ENCODE measurements around the gene CDK11B.

CDK11B gene

DNA sequence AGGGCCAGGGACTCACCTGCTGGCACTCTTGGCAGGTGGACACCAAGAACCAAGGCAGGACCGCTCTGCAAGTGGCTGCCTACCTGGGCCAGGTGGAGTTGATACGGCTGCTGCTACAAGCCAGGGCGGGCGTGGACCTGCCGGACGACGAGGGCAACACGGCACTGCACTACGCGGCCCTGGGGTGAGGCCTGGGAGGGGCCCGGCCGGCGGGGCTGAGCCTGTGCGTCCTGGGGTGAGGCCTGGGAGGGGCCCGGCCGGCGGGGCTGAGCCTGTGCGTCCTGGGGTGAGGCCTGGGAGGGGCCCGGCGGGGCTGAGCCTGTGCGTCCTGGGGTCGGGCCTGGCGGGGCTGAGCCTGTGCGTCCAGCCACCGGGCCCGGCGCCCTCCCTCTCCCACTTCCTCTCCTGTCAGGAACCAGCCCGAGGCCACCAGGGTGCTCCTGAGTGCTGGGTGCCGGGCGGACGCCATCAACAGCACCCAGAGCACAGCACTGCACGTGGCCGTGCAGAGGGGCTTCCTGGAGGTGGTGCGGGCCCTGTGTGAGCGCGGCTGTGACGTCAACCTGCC, 31.5 kb downstream of the CDK11B start:
- DNase-seq (ENCODE audit: low read depth) = no peak

DNA sequence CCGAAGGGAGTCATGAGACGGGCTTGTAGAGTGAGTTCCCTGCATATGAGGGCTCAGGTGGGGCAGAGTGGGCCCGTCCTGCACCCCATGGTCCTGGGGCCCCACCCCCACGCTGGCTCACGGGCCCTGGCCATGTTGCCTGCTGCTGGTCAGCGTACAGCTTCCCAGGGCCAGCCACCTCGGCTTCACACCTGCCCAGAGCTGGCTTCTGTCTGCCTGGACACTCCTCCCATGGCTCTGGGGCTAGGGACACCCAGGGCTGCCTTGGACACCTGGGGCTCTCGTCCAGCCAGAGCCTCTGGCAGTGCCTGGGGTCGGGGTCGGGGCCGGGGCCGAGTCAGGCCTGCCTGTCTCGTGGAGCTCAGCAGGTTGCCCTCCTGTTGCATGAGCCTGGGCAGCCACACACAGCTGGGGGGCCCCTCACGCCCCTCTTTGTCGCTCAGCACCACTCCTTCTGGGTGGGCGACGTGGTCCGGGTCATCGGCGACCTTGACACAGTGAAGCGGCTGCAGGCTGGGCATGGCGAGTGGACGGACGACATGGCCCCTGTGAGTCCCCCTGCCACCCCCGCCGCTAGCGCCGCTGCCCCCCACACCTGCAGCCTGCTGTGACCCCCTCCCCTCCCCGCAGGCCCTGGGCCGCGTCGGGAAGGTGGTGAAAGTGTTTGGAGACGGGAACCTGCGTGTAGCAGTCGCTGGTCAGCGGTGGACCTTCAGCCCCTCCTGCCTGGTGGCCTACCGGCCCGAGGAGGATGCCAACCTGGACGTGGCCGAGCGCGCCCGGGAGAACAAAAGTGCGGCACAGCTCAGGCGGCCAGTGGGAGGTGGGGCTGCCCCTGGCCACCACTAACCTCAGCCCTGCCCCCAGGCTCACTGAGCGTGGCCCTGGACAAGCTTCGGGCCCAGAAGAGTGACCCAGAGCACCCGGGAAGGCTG, 32.3 kb downstream of the CDK11B start:
- no peak for DNase-seq (ENCODE audit: low read depth)

DNA sequence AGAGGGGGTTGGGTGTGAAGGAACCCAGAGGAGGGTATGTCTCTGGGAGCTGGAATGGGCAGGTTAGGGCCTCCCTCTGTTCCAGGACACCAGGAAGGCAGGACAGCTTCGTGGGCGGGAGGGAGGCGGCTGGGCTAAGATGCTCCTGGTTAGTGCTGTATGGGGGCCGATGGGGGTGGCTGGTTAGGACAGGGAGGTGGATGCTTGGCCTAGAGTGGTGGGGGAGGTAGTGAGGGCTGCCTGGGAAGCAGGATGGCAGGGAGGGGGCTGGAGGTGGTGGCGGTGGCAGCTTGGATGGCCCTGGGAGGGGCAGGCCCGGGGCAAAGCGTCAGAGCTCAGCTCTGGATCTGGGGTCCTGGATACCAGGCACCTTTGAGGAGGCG, 33.0 kb downstream of the CDK11B start:
- no peak for DNase-seq (ENCODE audit: low read depth)

DNA sequence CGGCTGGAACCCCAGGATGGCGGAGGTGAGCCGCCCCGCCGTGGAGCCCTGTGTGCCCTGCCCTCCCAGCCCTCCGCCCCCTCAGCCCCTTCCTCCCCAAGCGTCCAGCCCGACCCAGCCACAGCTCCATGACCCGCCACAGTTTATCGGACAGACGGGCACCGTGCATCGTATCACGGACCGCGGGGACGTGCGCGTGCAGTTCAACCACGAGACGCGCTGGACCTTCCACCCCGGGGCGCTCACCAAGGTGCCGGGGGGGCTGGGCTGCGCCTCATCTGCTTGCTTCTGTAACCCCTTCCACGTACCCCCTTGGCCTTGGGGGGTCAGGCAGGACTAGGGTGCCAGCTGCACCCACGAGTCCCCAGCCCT, 33.4 kb downstream of the CDK11B start:
- no peak for DNase-seq (ENCODE audit: low read depth)

DNA sequence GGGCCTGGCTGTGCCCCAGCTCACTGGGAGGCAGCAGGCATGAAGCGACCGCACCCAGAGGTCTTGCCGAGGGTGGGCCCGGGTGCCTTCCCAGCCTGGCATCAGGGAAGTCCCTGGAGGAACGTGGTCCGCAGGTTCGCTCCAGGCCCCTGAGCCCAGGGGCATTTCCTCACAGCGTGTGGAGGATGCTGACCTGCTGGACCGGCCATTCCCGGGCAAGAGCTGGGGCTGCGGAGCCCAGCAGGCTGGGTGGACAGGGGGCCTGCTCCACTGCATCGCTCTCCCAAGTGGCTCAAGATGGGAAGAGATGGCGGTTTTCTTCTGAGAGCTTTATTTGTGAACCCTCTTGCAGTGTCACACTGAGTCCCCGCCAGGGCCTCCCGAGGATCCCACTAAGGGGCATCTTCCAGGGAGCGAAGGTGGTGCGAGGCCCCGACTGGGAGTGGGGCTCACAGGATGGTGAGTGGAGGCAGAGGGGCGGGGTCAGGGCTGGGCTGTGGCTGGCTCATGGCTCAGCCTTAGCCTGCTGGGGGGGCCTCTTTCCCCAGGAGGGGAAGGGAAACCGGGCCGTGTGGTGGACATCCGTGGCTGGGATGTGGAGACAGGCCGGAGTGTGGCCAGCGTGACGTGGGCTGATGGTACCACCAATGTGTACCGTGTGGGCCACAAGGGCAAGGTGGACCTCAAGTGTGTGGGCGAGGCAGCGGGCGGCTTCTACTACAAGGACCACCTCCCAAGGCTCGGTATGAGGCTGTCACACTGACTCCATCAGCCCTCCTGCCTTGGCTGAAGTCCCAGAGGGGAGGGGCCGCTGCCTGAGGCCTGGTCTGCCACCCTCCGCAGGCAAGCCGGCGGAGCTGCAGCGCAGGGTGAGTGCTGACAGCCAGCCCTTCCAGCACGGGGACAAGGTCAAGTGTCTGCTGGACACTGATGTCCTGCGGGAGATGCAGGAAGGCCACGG, 34.1 kb downstream of the CDK11B start:
- DNase-seq (ENCODE audit: low read depth) = no peak

DNA sequence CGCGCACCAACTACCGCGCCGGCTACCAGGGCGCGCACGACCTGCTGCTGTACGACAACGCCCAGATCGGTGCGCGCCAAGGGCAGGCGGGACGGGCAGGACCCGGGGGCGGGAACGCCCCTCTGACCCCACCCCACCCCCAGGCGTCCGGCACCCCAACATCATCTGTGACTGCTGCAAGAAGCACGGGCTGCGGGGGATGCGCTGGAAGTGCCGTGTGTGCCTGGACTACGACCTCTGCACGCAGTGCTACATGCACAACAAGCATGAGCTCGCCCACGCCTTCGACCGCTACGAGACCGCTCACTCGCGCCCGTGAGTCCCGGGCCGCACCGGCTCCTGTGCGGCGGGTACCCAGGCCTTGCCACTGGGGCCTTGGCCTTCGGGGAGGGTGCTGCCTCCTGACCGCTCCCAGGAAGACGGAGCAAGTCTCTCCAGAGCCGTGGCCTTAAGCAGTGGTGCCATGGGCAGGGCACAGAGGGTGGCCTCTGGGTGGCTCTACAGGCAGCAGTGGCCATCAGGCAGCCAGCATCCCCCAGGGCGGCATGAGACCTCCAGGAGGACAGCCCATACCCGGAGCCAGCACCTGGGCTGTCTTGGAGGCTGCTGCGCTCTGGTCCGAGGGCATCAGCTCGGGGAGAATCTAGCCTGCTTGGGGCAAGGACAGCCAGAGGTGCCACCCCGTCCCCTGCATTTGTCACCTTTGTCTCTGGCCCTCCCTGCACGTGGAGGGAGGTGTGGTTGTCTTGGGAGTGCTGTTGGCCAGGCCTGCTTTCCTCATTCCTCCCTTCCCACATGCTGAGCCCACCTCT, 35.0 kb downstream of the CDK11B start:
- DNase-seq (ENCODE audit: low read depth) = no peak

DNA sequence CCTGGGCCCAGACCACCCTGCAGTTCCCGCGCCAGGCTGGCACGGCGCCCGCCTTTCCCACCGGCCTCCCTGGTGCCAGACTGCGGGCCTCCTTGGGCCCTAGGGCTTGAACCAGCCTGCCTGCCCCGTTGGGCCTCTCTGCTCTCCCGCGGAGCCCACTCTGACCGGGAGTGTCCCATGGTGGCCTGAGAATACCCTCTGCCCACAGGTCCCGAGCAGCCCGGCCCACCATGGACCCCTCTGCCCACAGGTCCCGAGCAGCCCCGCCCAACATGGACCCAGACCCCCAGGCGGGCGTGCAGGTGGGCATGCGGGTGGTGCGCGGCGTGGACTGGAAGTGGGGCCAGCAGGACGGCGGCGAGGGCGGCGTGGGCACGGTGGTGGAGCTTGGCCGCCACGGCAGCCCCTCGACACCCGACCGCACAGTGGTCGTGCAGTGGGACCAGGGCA, 35.6 kb downstream of the CDK11B start:
- DNase-seq (ENCODE audit: low read depth) = no peak

DNA sequence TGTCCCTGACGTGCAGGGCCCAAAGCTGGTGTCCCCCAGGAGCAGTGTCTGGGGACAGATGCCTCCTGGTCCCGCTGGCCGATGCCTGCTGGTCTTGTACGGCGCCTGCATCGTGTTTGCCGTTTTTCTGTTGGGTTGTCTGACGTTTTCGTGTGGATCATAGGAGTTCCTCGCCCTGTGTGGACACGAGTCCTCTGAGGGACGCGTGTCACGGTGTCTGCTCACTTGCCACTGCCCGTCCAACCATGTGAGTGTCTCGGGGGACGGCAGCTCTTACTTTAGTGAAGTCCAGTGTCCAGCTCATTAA, 36.1 kb downstream of the CDK11B start:
- DNase-seq (ENCODE audit: low read depth) = no peak

DNA sequence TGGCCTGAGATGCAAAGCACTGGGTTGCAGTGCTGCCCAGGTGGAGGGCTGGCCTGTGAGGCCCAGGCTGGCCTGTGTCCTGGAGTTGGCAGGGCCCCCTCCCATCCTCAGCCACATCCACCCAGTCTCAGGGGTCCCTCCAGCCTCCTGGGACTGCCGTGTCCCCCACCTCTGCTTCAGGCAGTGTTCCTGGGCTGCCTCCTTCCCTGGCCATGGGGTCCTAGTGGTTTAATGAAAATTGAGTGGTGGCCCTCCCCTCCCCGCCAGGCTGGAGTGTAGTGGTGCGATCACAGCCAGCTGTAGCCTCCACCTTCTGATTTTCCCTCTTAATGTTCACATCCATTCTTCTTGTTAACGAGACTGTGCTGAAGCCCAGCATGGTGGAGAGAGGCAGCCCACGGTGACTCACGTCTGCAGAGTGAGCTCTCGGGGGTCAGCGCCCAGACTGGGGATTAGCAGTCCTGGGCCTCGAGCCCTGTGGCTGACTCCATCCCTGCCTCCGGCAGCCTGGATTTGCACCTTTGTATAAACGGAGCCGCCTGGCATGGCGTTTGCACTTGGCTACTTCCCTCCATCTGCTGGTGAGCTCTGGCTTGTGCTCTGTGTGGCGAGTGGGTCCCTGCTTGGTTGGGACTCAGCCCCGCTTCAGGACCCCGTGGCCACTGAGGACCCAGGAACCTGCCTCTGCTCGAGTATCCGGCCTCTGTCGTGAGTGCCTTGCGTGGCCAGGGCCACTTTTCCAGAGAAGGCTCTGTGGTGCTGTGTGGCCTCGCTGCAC, 36.6 kb downstream of the CDK11B start:
- DNase-seq (ENCODE audit: low read depth) = peak; percentile 92

DNA sequence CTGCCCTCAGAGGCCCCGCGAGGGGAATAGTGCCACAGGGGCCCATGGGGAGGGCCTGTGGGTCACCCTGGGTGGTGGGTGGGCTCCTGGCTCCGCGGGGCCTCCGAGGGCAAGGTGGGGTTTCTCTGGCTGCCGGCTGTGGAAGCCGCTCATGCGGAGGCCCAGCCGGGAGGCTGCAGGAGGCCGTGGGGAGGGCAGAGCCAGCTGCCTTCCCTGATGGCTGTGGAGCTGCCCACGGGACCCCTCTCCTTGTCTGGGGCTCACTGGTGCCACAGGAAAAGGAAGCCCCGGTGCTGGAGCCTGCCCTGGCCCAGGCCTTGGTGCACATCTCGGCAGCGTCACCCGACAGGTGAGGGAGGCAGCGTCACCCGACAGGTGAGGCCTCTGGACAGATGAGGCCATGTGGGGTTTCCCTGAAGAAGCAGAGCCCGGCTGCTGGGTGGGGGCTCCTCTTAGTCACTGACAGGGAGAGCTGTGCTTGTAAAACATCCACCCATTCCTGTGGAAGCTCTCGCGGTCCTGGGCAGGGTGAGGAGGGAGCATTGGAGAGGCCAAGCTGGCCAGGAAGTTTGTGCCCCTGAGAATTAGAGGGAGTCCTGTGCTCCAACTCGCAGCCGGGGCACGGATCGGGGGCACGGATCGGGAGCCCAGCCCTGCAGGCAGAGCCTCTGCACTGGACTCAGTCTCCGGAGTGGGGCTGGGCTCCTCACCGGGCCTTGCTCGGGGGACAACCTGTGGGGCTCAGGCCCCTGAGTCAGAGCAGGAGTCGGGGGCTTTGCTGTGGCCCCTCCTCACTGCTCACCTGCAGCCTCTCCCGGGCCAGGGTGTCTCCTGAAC, 37.4 kb downstream of the CDK11B start:
- no peak for DNase-seq (ENCODE audit: low read depth)

DNA sequence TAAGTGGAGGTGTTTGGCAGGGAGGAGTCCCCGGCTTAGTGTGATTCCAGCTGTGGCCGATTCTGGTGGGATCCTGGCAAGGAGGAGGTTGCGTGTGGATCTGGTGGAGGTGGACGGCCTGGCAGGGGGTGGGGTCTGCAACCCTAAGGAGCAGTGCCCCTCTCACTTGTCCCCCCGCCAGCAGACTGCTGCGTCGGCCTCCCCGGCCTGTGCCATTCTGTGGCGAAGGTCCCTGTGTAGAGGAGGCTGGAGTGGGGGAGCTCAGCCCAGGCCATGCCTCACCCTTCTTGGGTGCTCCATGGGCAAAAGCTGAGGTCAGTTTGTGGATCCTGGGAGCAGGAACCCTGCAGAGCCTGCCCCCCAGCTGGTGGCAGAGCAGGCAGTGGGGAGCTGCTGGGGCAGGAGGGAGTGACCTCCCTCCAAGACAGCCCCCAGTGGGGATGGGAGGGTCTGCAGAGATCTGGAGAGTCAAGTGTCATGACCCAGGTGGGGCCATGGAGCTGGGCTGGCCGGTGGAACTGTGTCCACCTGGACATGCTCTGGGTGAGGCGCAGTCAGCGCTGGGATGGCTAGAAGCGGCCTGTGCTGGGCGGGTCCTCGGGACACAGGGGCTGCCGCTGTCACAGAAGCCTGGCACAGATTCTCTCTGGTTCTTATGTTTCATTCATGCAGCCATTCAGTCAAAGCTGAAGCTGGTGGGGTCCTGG, 38.2 kb downstream of the CDK11B start:
- no peak for DNase-seq (ENCODE audit: low read depth)

DNA sequence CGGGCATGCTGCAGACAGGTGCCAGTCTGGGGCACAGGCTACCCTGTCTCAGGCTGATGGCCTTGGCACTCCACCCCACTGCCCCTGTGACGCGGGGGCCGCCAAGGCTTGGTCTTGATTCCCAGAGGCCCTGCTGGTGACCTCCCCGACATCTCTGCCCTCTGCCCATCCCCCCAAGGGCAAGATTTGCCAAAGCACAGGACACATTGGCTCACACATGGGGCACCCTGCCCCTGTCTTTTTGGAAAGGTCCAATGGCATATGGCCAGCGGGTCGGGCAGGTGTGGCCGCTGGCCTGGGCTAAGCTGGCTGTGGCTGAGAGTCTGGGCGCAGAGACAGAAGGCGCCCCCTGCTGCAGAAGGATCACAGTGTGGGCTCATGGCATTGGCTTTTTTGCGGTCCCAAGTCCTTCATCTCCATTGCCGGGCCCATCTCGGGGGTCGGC, 38.9 kb downstream of the CDK11B start:
- DNase-seq (ENCODE audit: low read depth) = no peak

DNA sequence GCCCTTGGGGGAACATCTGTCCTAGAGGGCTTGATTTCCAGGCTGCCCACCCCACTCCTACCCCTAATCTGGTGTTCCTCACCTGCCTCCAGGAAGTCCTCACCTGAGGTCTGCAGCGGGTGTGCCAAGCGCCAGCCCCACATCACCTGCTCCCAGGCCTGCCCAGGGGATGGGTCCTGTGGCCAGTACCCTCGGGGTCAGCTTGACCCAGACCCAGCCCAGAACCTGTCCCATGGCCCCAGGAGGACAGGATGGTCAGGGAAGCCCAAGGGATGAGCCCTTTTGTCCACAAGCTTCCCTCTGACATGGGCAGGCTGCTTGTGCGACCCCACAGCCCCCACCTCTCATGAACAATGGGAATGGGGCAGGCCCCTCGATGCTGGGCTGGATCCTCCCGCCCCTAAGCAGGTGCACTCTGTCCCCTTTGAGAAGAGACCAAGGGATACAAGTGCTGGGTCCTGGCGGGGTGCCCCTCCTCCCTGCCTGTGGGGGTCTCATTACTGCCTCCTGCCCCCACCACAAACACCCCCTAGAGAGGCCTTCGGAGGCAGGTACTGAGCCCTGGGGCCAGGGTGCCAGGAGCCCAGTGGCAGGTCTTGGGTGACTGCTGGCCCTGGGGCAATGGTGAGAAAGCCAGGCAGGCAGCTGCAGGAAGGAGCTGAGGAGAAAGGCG, 40.3 kb downstream of the CDK11B start:
- DNase-seq (ENCODE audit: low read depth) = no peak

DNA sequence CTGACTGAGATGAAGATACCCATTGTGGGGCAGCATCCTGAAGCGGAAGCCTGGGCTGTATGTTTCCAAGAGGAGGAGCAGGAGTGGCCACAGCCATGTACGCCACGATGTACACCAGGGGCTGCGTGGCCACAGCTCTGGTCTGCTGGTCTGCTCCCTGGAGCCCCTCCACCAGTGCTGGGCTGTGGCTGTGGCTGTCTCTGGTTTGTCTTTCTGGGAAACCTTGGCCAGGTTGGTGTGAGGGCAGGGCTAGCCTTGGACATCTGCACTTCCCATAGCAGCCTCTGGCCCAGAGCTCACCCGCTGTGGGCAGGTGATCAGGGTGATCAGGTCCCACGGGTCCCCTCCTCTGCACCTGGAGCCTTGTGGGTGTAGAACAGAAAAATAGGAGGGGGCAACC, 40.9 kb downstream of the CDK11B start:
- no peak for DNase-seq (ENCODE audit: low read depth)

DNA sequence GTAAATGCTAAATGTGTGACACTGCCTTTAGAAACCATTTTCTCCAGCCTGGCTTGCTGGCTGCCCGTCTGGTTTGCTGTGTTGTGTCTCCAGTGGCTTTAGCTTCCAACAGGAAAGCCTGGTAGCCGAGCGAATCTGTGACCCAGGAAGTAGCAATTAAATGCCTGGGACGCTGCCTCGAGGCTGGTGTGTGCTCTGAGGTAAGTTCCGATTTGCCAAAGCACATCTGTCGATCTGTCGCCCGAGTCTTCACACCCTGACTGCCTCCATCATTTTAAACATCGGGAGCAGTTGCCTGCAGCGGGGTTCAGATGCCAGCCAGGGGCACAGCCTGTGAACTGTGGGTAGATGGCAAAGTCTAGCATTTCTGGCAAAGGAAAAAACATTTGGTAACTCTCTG, 41.3 kb downstream of the CDK11B start:
- DNase-seq (ENCODE audit: low read depth) = no peak

DNA sequence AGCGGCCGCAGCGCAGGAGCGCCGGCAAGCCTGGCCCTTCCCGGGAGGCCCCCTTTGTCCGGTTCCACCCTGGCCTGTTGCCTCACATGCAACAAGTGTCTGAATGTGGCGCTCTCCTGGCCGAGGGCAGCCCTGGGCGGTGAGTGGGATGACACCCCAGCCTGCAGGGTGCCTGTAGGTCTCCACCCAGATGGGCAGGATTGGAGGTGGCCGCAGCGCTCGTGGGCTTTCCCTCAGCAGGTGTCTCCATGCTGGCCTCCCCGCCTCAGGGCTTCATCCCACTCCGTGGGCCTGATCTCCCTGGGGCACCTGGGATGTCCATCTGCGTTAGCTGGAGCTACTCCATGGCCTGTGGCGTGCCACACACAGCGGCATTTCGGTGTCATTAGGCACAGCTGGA, 42.0 kb downstream of the CDK11B start:
- DNase-seq (ENCODE audit: low read depth) = no peak

DNA sequence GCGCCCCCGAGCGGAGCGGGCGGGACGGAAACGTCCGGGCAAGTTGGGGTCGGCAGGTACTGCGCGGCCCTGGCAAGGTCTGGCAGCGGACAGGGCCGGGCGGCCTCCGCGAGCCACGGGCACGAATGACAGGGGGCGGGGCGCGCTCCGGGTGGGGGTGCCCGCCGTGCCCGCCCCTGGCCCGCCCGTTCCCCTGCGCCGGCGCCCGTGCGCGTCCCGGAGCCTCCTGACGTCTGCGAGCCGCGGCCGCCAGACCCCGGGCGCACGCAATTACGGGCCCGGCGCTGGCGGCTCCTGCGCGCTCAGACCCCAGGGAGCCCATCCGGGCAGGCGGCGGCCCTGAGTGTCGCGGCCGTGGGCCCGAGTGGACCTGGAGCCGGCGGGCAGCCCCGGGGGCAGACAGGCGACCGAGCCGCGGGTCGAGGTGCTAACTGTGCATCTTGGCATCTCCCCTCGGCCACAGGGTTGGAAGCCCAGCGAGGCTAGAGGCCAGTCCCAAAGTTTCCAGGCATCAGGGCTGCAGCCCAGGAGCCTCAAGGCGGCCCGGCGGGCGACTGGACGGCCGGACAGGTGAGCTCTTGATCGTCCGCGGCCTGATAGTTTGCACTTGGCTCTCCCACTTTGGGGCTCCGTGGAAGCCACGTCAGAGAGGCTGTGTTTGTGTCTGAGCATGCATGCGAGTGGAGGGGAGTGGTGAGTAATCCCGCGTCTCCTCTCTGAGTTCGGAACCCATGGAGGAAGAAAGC, 42.6 kb downstream of the CDK11B start:
- no peak for DNase-seq (ENCODE audit: low read depth)
